Measurements from ENCODE around the gene MAN2B1. TPM values are rescaled to one million over a fixed set of nuclear protein-coding genes. Genes with fewer than 3 reads are reported as not detected.

MAN2B1 gene
- total and polyA plus RNA-seq, 2 of the 13 experiments (the other 11 are each of a cell fraction or from before 2014, with no cell fraction given): 23.6 to 23.8 TPM

DNA sequence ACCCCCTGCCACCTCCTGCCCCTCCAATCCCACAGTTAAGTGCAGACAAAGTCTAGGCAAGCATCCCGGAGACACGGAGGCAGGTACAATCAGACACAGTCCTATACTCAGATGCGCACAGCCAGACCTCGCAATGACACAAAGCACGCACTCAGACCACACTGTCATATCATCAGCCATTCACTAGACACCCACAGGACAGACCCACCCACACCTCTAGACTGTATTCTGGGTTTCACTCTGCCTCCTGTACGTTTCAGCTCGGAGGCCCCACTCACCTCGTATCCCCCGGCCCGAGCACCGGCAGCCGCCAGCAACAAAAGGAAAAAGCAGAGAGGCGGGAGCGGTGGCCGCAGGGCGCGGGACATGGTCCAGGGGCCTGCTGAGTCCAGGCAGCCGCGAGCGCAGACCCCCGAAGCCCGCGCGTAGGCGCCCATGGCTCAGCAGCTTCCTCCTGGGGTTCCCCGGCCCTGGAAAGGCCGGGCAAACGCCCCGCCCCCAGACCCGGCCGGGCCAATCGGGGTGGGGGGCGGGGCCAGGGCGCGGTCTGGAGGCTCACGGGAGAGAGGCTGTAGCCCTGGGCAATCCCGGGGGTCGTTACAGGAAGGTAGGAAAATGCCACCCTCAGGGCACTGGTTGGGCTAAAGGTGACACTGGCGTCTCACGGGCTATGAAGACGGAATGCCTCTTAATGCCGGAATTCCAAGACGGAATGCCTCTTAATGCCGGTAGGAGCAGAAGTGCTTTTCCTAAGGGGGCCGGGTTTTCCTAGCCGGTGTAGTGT, at the start of gene MAN2B1, which contains the start of gene WDR83 (continued):
- TF ChIP-seq, protein P1, sequence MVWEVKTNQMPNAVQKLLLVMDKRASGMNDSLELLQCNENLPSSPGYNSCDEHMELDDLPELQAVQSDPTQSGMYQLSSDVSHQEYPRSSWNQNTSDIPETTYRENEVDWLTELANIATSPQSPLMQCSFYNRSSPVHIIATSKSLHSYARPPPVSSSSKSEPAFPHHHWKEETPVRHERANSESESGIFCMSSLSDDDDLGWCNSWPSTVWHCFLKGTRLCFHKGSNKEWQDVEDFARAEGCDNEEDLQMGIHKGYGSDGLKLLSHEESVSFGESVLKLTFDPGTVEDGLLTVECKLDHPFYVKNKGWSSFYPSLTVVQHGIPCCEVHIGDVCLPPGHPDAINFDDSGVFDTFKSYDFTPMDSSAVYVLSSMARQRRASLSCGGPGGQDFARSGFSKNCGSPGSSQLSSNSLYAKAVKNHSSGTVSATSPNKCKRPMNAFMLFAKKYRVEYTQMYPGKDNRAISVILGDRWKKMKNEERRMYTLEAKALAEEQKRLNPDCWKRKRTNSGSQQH (CRISPR knock-in tag; IDR thresholded peaks at IDR 0.05; ENCODE audit: low read depth): no peak
- TF ChIP-seq, protein P2, sequence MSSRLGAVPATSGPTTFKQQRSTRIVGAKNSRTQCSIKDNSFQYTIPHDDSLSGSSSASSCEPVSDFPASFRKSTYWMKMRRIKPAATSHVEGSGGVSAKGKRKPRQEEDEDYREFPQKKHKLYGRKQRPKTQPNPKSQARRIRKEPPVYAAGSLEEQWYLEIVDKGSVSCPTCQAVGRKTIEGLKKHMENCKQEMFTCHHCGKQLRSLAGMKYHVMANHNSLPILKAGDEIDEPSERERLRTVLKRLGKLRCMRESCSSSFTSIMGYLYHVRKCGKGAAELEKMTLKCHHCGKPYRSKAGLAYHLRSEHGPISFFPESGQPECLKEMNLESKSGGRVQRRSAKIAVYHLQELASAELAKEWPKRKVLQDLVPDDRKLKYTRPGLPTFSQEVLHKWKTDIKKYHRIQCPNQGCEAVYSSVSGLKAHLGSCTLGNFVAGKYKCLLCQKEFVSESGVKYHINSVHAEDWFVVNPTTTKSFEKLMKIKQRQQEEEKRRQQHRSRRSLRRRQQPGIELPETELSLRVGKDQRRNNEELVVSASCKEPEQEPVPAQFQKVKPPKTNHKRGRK (CRISPR knock-in tag; IDR thresholded peaks at IDR 0.05): no peak
- TF ChIP-seq, protein P3, sequence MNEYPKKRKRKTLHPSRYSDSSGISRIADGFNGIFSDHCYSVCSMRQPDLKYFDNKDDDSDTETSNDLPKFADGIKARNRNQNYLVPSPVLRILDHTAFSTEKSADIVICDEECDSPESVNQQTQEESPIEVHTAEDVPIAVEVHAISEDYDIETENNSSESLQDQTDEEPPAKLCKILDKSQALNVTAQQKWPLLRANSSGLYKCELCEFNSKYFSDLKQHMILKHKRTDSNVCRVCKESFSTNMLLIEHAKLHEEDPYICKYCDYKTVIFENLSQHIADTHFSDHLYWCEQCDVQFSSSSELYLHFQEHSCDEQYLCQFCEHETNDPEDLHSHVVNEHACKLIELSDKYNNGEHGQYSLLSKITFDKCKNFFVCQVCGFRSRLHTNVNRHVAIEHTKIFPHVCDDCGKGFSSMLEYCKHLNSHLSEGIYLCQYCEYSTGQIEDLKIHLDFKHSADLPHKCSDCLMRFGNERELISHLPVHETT (CRISPR knock-in tag; conservative IDR thresholded peaks at IDR 0.05): no peak
- TF ChIP-seq ATAD3A (CRISPR knock-in tag; IDR thresholded peaks at IDR 0.05) (no peak), ZFP1 (CRISPR knock-in tag; IDR thresholded peaks at IDR 0.05) (peak; percentile 45; the same call in 1 of the 2 replicates), ZNF75D (CRISPR knock-in tag; IDR thresholded peaks at IDR 0.05; ENCODE audit: borderline replicate concordance) (no peak), RFX1 (IDR thresholded peaks at IDR 0.05) (no peak), GTF2F1 (IDR thresholded peaks at IDR 0.05; ENCODE audit: low read length) (no peak), PHF8 (CRISPR knock-in tag; IDR thresholded peaks at IDR 0.05) (peak; percentile 79), ZNF235 (CRISPR knock-in tag; IDR thresholded peaks at IDR 0.05; ENCODE audit: borderline replicate concordance) (no peak), KAT8 (CRISPR knock-in tag; IDR thresholded peaks at IDR 0.05) (peak; percentile 82)
- TF ChIP-seq, protein P4, sequence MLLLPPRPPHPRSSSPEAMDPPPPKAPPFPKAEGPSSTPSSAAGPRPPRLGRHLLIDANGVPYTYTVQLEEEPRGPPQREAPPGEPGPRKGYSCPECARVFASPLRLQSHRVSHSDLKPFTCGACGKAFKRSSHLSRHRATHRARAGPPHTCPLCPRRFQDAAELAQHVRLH (CRISPR knock-in tag; IDR thresholded peaks at IDR 0.05; ENCODE audit: borderline replicate concordance, low read depth): peak; percentile 65; the same call in 1 of the 2 replicates
- TF ChIP-seq, protein P5, sequence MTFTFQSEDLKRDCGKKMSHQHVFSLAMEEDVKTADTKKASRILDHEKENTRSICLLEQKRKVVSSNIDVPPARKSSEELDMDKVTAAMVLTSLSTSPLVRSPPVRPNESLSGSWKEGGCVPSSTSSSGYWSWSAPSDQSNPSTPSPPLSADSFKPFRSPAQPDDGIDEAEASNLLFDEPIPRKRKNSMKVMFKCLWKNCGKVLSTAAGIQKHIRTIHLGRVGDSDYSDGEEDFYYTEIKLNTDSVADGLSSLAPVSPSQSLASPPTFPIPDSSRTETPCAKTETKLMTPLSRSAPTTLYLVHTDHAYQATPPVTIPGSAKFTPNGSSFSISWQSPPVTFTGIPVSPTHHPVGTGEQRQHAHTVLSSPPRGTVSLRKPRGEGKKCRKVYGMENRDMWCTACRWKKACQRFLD (CRISPR knock-in tag; IDR thresholded peaks at IDR 0.05; ENCODE audit: borderline replicate concordance): no peak; the same call in 1 of the 2 replicates
- TF ChIP-seq, protein P6, sequence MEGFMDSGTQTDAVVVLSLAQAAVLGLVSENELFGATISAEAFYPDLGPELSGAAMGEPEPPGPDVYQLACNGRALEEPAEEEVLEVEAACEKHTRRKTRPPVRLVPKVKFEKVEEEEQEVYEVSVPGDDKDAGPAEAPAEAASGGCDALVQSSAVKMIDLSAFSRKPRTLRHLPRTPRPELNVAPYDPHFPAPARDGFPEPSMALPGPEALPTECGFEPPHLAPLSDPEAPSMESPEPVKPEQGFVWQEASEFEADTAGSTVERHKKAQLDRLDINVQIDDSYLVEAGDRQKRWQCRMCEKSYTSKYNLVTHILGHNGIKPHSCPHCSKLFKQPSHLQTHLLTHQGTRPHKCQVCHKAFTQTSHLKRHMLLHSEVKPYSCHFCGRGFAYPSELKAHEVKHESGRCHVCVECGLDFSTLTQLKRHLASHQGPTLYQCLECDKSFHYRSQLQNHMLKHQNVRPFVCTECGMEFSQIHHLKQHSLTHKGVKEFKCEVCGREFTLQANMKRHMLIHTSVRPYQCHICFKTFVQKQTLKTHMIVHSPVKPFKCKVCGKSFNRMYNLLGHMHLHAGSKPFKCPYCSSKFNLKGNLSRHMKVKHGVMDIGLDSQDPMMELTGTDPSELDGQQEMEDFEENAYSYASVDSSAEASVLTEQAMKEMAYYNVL (CRISPR knock-in tag; IDR thresholded peaks at IDR 0.05; ENCODE audit: borderline replicate concordance): 0 out of 2 replicates have a peak, but pooled peaks have one; percentile 46
- TF ChIP-seq, protein P7, sequence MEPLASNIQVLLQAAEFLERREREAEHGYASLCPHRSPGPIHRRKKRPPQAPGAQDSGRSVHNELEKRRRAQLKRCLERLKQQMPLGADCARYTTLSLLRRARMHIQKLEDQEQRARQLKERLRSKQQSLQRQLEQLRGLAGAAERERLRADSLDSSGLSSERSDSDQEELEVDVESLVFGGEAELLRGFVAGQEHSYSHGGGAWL (CRISPR knock-in tag; IDR thresholded peaks at IDR 0.05): 0 out of 2 replicates have a peak, but pooled peaks have one; percentile 23
- TF ChIP-seq, protein P8, sequence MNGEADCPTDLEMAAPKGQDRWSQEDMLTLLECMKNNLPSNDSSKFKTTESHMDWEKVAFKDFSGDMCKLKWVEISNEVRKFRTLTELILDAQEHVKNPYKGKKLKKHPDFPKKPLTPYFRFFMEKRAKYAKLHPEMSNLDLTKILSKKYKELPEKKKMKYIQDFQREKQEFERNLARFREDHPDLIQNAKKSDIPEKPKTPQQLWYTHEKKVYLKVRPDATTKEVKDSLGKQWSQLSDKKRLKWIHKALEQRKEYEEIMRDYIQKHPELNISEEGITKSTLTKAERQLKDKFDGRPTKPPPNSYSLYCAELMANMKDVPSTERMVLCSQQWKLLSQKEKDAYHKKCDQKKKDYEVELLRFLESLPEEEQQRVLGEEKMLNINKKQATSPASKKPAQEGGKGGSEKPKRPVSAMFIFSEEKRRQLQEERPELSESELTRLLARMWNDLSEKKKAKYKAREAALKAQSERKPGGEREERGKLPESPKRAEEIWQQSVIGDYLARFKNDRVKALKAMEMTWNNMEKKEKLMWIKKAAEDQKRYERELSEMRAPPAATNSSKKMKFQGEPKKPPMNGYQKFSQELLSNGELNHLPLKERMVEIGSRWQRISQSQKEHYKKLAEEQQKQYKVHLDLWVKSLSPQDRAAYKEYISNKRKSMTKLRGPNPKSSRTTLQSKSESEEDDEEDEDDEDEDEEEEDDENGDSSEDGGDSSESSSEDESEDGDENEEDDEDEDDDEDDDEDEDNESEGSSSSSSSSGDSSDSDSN (CRISPR knock-in tag; IDR thresholded peaks at IDR 0.05): peak; percentile 14; the same call in 1 of the 2 replicates

Data from HepG2 (cell line).